DND-41 (cell line): ENCODE measurements around the gene GPBP1L1.

ENCODE experiments used
- ATAC-seq: fragments of 200-7000 bp; cut with Tn5 transposase; 3 replicates; pipeline ENCODE4 v1.9.1; 2021; ENCODE audit warnings: low read depth; ENCODE audit not compliant: insufficient read depth
- DNase-seq: peaks from one replicate; pipeline ENCODE4 v3.0.0-alpha.2; 2020
- H2AFZ ChIP-seq: 2 replicates; pipeline ENCODE4 v1.6.0; 2012; ENCODE audit warnings: low read depth, low read length
- H3K27ac ChIP-seq: 2 replicates; pipeline ENCODE4 v1.5.1; 2012; ENCODE audit warnings: low read length, inconsistent platforms
- H3K27me3 ChIP-seq: fragments of 200-600 bp; sonication (generic); 2 replicates; pipeline ENCODE4 v1.6.0; 2012; ENCODE audit warnings: low read length, mild to moderate bottlenecking, inconsistent platforms; ENCODE audit not compliant: insufficient read depth, poor library complexity
- H3K36me3 ChIP-seq: 2 replicates; pipeline ENCODE4 v1.5.1; 2012; ENCODE audit warnings: low read length, inconsistent platforms; ENCODE audit not compliant: insufficient read depth
- H3K4me1 ChIP-seq: 2 replicates; pipeline ENCODE4 v1.5.1; 2012; ENCODE audit warnings: mild to moderate bottlenecking, low read length; ENCODE audit not compliant: insufficient read depth
- H3K4me2 ChIP-seq: 2 replicates; pipeline ENCODE4 v1.6.0; 2012; ENCODE audit warnings: mild to moderate bottlenecking, moderate library complexity, low read length, inconsistent platforms; ENCODE audit not compliant: insufficient read depth
- H3K4me3 ChIP-seq, 2 experiments: fragments of 200-600 bp in 1 of 2; shearing (Covaris generic) in 1 of 2; 2 replicates each; pipeline ENCODE4 v1.5.1; 2012 to 2016; ENCODE audit warnings: inconsistent platforms in 2 of 2, low read length in 2 of 2, mild to moderate bottlenecking in 2 of 2, low read depth in 1 of 2, moderate library complexity in 1 of 2
- H3K79me2 ChIP-seq: 2 replicates; pipeline ENCODE4 v1.6.0; 2012; ENCODE audit warnings: low read length, inconsistent platforms; ENCODE audit not compliant: insufficient read depth
- H3K9ac ChIP-seq: 2 replicates; pipeline ENCODE4 v1.6.0; 2012; ENCODE audit warnings: low read depth, mild to moderate bottlenecking, inconsistent platforms, low read length, moderate library complexity
- H3K9me3 ChIP-seq: 2 replicates; pipeline ENCODE4 v1.5.1; 2012; ENCODE audit warnings: low read length, moderate library complexity, mild to moderate bottlenecking, inconsistent platforms; ENCODE audit not compliant: insufficient read depth, severe bottlenecking
- H4K20me1 ChIP-seq: 2 replicates; pipeline ENCODE4 v1.6.0; 2012; ENCODE audit warnings: low read length; ENCODE audit not compliant: insufficient read depth
- EZH2 ChIP-seq: IDR thresholded peaks from 3 replicates; pipeline ENCODE4 v1.6.1; 2012; ENCODE audit warnings: borderline replicate concordance, low read depth, mild to moderate bottlenecking, moderate library complexity, low read length, inconsistent platforms; ENCODE audit not compliant: severe bottlenecking
- TF ChIP-seq, protein P1 (sequence below): IDR thresholded peaks from 2 replicates; pipeline ENCODE4 v1.5.1; 2012; ENCODE audit warnings: borderline replicate concordance, low read length, moderate library complexity, mild to moderate bottlenecking; ENCODE audit not compliant: poor library complexity, severe bottlenecking; ENCODE audit errors: extremely low read depth

Gene GPBP1L1

DNA sequence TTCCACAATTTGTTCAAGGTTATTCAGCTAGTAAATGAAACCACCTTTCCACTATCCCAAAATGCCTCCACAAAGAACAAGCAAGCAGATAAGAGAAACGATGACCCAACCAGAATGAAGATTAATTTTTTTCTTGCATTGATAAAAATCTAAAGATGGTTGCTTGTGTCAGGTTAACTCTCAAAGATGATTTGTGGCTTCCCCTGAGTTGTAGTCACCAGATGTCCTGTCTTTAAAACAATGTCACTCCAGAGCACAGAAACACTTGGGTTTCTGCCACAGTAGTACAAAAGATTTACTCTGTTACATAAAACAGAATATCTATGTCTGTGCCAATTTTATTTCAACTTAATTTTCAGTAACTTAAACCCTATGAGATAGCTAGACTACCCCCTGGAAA, 51.1 kb downstream of the GPBP1L1 start:
- Histone ChIP-seq H3K4me2 (no peak overlapping the region), H3K4me3 (no peak overlapping the region), H3K36me3 (peaks cover 93% of the 10 kb centered on the region), H3K9ac (no peak overlapping the region), H3K27ac (no peak overlapping the region), H3K79me2 (no peaks in the 10 kb centered on the region), H3K27me3 (no peaks in the 10 kb centered on the region), H4K20me1 (no peaks in the 10 kb centered on the region), H2AFZ (no peak overlapping the region), H3K9me3 (no peaks in the 10 kb centered on the region), H3K4me1 (no peaks in the 10 kb centered on the region)
- DNase-seq, result no peak
- no peak for ATAC-seq
- TF ChIP-seq EZH2, result no peak
- TF ChIP-seq, protein P1, sequence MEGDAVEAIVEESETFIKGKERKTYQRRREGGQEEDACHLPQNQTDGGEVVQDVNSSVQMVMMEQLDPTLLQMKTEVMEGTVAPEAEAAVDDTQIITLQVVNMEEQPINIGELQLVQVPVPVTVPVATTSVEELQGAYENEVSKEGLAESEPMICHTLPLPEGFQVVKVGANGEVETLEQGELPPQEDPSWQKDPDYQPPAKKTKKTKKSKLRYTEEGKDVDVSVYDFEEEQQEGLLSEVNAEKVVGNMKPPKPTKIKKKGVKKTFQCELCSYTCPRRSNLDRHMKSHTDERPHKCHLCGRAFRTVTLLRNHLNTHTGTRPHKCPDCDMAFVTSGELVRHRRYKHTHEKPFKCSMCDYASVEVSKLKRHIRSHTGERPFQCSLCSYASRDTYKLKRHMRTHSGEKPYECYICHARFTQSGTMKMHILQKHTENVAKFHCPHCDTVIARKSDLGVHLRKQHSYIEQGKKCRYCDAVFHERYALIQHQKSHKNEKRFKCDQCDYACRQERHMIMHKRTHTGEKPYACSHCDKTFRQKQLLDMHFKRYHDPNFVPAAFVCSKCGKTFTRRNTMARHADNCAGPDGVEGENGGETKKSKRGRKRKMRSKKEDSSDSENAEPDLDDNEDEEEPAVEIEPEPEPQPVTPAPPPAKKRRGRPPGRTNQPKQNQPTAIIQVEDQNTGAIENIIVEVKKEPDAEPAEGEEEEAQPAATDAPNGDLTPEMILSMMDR, result no peak

DNA sequence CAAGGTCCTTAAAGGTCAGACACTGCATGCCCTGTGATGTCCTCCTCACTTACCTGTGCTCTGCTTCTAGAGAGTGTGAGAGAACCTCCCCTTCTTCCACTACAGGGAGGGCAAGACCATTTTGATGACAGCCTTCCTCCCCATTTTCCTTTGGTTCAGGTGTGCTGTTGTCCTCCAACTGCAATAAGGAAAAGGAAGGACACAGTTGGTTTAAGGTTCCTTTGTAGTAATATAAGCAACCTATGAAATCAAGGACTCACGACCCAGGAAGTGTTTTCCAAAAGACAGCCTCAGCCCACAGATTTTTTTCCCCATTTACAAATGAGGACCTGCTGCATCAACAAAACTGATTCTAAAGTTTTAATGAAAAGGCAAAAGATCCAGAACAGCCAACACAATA, 55.9 kb downstream of the GPBP1L1 start:
- Histone ChIP-seq H3K9me3 (no peaks in the 10 kb centered on the region), H3K79me2 (no peaks in the 10 kb centered on the region), H3K4me3 (no peak overlapping the region), H3K4me1 (no peaks in the 10 kb centered on the region), H3K27me3 (no peaks in the 10 kb centered on the region), H3K9ac (no peak overlapping the region), H3K27ac (no peak overlapping the region), H3K36me3 (peaks cover 97% of the 10 kb centered on the region), H2AFZ (no peak overlapping the region), H4K20me1 (no peaks in the 10 kb centered on the region), H3K4me2 (no peak overlapping the region)
- ATAC-seq (no peak), DNase-seq (no peak)
- TF ChIP-seq, protein P1, result no peak
- no peak for TF ChIP-seq EZH2

DNA sequence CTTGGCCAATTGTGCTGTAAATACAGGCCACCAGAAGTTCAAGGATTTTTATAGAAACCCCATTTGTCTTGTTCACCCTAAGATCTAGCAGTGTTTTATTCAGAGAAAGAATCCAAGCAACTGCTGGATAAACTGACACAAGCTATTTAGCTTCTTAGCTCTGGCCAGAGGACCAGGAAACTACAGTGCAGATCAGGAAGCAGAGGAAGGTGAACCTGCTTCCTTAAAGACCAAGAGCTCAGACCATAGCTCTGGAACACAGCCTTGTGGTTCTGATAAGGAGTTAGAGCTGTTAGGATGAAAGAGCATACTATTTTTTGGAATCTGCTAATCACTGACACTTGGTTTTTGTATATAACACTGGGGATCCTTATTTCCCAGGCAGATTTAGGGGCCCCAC, 57.3 kb downstream of the GPBP1L1 start:
- Histone ChIP-seq H3K9me3 (no peaks in the 10 kb centered on the region), H3K27ac (no peak overlapping the region), H3K4me2 (no peak overlapping the region), H3K9ac (no peak overlapping the region), H3K4me1 (no peaks in the 10 kb centered on the region), H4K20me1 (no peaks in the 10 kb centered on the region), H3K79me2 (no peaks in the 10 kb centered on the region), H3K4me3 (no peak overlapping the region), H3K36me3 (peaks cover 83% of the 10 kb centered on the region), H2AFZ (no peak overlapping the region), H3K27me3 (no peaks in the 10 kb centered on the region)
- no peak for ATAC-seq
- no peak for DNase-seq
- TF ChIP-seq, protein P1, result no peak
- no peak for TF ChIP-seq EZH2

GRCh38 chr1:45623972-45624371, 62.4 kb downstream of the GPBP1L1 start, which contains the start of gene CCDC17:
TSS of gene CCDC17 (minus strand) at chr1:45624054. CDS start at chr1:45623909, 145 bp downstream.
- Histone ChIP-seq H3K36me3 (peaks cover 71% of the 10 kb centered on the region), H3K27me3 (no peaks in the 10 kb centered on the region), H4K20me1 (peaks cover 21% of the 10 kb centered on the region), H3K79me2 (no peaks in the 10 kb centered on the region), H3K27ac (no peak within 1 kb of the TSS), H3K4me3 (no peak within 1 kb of the TSS), H3K4me1 (no peaks in the 10 kb centered on the region), H3K9ac (no peak within 1 kb of the TSS), H3K4me2 (no peak within 1 kb of the TSS), H2AFZ (no peak within 1 kb of the TSS), H3K9me3 (no peaks in the 10 kb centered on the region)
- DNase-seq, result no peak
- TF ChIP-seq, protein P1, result no peak
- no peak for TF ChIP-seq EZH2
- no peak for ATAC-seq
